GM19438 (cell line): ENCODE data around the gene RASD2.
"Not testable (repeated sequence)": the region's sequence is repeated elsewhere in the genome, so short reads cannot be mapped to it uniquely, and the experiment has no call there.

Source experiments
- ATAC-seq: cut with Tn5 transposase; IDR thresholded peaks from one replicate; pipeline ENCODE4 v1.9.1; 2021; ENCODE audit warnings: low read depth; ENCODE audit not compliant: unreplicated experiment

Gene RASD2

GRCh38 chr22:35540595-35541253 lies at the start of gene RASD2:
Gene RASD2, plus strand, starts transcription at chr22:35540831. Its CDS starts 5,979 bp downstream, at chr22:35546810.
- ATAC-seq: no peak

- ATAC-seq: not testable (repeated sequence)
Observed at GRCh38 chr22:35491061-35491907, 49.3 kb upstream of the RASD2 start.

- no peak for ATAC-seq
Observed at GRCh38 chr22:35491908-35492380, 48.7 kb upstream of the RASD2 start.

- ATAC-seq: no peak
Observed at GRCh38 chr22:35493074-35493473, 47.6 kb upstream of the RASD2 start.

GRCh38 chr22:35495711-35496110 lies 44.9 kb upstream of the RASD2 start:
- ATAC-seq: not testable (repeated sequence)

- ATAC-seq: no peak
Observed at GRCh38 chr22:35496768-35497312, 43.8 kb upstream of the RASD2 start.

- no peak for ATAC-seq
Observed at GRCh38 chr22:35498026-35498800, 42.4 kb upstream of the RASD2 start.

- ATAC-seq: no peak
Observed at GRCh38 chr22:35502836-35503235, 37.8 kb upstream of the RASD2 start.

GRCh38 chr22:35505399-35506258 lies 35.0 kb upstream of the RASD2 start:
- no peak for ATAC-seq

GRCh38 chr22:35506259-35506570 lies 34.4 kb upstream of the RASD2 start:
- no peak for ATAC-seq

- ATAC-seq: not testable (repeated sequence)
Observed at GRCh38 chr22:35507851-35508250, 32.8 kb upstream of the RASD2 start.

GRCh38 chr22:35509451-35509850 lies 31.2 kb upstream of the RASD2 start:
- no peak for ATAC-seq

GRCh38 chr22:35509960-35510359 lies 30.7 kb upstream of the RASD2 start:
- no peak for ATAC-seq

GRCh38 chr22:35510481-35510934 lies 30.1 kb upstream of the RASD2 start:
- ATAC-seq: no peak

GRCh38 chr22:35510951-35511350 lies 29.7 kb upstream of the RASD2 start:
- ATAC-seq: no peak

- ATAC-seq: no peak
Observed at GRCh38 chr22:35514366-35514765, 26.3 kb upstream of the RASD2 start.

- ATAC-seq: not testable (repeated sequence)
Observed at GRCh38 chr22:35515952-35516351, 24.7 kb upstream of the RASD2 start.

- no peak for ATAC-seq
Observed at GRCh38 chr22:35516723-35517122, 23.9 kb upstream of the RASD2 start.

- no peak for ATAC-seq
Observed at GRCh38 chr22:35517207-35517606, 23.4 kb upstream of the RASD2 start.
